NCI-H1092 (cell line): ENCODE data around the gene LSP1.
"Not testable (repeated sequence)": the region's sequence is repeated elsewhere in the genome, so short reads cannot be mapped to it uniquely, and the experiment has no call there.

ENCODE experiments used
- DNase-seq: peaks from one replicate; lab custom pipeline; 2025; lab: John Stamatoyannopoulos, UW

The LSP1 gene, protein sequence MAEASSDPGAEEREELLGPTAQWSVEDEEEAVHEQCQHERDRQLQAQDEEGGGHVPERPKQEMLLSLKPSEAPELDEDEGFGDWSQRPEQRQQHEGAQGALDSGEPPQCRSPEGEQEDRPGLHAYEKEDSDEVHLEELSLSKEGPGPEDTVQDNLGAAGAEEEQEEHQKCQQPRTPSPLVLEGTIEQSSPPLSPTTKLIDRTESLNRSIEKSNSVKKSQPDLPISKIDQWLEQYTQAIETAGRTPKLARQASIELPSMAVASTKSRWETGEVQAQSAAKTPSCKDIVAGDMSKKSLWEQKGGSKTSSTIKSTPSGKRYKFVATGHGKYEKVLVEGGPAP

DNA sequence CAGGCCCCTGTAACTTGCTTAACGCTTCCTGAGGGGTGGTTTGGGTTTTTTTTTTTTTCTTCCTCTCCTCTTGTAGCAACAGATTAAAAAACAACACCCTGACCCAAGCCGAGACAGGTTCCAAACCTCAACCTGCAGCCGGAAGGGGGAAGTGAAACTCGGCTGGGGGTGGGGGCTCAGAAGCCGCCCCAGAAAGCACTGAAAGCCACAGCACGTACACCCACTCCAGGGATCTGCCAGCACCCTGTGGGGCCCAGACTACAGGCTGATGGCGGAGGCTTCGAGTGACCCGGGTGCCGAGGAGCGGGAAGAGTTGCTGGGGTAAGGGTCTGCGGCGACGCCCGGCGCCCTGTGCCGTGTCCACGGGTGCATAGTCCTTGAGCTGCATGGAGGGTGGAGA, at the start of gene LSP1:
Gene LSP1 (plus strand): TSS at position 208 of the 400 bp plus-strand sequence. CDS start 61 bp downstream, at position 269.
- no peak for DNase-seq

DNA sequence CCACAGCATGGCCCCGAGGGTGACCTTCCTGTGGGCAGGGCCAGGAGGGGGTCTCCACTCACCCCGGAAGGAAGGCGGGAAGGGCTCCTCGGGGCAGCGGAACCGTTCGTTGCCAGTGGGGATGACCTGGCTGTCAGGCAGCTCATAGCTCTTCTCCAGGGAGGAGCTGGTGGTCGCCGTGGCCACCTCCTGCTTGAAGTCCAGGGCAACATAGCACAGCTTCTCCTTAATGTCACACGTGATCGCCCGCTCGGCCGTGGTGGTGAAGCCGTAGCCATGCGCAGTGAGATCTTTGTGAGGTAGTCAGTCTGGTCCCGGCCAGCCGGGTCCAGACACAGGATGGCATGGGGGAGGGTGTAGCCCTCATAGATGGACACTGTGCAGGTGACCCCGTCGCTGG, 49.6 kb upstream of the LSP1 start:
- DNase-seq = no peak

GRCh38 chr11:1803835-1804519, 48.9 kb upstream of the LSP1 start:
- not testable (repeated sequence) for DNase-seq

GRCh38 chr11:1805525-1805924, 47.4 kb upstream of the LSP1 start:
- no peak for DNase-seq

DNA sequence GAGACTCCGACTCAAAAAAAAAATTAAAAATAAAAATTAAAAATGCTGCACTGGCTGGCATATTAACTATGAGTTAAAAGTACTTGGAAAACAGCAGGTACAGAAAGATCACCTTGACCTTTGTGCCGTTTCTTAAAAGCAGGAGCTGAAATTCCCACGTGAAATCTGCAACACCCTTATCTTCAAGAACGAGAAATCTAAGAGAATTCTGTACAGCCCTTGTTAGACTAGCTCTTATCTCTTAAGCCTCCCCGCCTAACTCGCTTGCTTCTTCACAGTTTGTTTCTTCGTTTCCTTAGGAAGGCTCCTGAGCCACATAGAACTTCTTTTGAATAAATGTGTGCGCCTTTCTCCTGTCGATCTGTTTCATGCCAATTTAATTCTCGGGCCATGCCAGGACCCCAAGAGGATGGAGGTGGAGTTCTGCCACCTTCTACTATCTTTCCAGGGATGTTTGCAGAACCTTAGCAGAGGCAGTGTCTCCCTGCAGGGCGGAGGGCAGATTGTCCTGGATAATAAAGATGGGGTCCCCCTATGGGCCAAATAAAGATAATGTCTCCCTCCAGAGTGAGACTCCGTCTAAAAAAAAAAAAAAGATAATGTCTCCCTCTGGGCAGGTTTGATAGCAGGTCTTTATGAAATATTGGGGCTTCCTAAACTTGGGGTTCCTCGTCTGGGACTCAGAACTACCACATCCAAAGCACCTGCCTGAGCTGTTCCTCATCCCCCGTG, 45.5 kb upstream of the LSP1 start:
- DNase-seq = no peak

DNA sequence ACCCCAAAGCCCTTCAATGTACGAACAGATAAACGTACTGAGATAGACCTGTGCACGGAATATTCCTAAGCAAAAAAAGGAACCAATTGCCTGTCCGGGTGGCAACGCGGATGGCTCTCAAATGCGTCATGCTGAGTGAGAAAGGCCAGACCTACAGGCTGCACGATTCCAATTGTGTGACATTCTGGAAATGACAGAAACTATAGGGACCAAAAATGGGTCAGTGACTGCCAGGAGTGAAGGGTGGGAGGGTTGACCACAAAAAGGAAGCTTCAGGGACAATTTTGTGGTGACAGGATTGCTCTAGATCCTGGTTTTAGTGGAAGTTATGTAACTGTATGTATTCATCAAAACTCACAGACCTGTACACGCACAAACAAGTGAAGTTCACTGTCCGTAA, 42.1 kb upstream of the LSP1 start:
- DNase-seq = no peak

DNA sequence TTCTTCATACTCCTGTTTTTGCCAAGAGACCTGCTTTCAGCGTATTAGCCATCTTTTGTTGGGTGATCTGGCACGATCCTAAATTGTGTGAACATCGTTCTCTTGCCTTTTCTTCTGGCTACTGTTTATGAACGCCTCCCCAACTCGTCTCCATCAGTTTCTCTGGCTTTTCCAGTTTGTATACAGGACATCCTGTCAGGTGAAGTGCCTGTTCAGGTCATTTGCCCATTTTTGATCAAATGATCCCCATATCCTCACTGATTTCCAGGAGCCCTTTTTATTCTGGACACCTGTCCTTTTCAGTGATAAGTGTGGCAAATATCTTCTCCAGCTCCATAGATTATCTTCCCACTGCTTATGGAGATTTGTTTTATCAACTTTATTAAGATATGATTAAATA, 40.6 kb upstream of the LSP1 start:
- no peak for DNase-seq

- DNase-seq = no peak
Measured at GRCh38 chr11:1812801-1813200, 40.1 kb upstream of the LSP1 start.

GRCh38 chr11:1813356-1813755, 39.5 kb upstream of the LSP1 start:
- not testable (repeated sequence) for DNase-seq

DNA sequence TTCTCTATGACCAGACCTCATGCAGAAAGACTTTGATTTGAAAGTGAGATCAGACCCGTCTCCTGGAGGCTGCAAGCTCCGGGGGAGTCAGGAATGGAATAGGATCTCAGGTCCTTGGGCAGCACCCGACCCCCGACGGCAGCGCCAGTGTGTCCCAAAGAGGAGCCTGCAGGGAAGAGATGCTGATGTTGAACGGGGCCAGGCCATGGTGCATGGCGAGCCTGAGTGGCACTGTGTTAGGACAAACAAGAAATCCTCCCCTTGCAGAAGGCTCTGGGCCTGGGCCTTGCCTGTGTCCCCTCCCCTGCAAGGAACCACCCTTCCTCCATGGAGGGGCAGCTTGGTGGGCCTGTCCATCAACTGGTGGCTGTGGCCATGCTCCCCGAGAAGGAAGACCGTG, 38.2 kb upstream of the LSP1 start:
- no peak for DNase-seq

GRCh38 chr11:1815311-1815710, 37.6 kb upstream of the LSP1 start:
- DNase-seq = no peak

DNA sequence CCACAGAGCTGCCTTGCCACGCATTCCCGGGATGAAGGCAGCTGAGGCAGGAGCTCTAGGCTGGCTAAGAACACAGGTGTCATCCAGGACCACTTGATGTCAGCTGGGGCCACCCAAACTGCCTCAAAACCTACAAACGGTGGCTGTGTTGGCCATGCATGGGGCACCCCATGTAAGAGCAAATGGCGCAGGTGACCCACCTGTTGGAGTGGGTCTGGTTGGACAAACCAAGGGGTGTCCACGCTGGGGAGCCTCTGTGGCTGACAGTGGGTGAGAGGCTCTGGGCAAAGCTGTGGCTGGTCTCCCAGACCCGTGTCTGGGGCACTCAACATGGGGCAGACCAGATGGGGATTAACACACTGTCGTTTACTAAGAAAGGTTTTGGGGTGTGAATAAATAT, 37.1 kb upstream of the LSP1 start:
- DNase-seq = no peak

GRCh38 chr11:1817000-1817399, 35.9 kb upstream of the LSP1 start:
- DNase-seq = no peak

DNA sequence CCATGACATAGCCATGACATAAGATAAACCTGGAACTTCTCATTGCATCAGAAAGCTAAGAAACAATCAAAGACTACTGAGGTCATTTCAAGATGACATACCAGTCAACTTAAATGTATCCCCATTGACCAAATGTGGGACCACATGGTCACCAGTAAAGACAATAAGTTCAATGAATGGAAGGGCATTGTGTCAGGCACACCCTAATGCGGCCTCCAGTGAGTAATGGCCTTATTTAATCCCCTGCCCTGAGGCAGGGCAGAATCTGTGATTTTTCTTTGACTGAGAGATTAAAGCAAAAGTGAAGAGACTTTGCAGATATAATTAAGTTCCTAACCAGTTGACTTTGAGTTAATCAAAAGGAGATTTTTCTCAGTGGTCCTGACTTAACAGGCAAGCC, 35.4 kb upstream of the LSP1 start:
- DNase-seq = no peak

DNA sequence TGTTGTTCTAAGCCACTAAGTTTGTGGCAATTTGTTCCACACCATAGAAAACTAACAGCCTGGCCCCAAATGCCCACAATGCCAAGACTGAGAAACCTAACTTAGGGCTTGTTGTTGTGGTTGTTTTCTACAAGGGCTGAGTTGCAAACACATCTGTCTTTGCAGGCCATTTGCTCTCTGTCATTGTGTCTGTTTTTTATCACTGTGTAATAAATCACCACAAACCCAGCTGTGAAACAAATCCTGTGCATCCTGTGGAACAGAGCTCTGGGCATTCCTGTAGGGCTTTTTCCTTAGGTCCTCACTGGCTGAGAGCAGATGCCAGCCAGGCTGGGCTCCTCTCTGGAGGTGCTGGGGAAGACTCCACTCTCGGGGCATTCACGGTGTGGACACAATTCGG, 33.8 kb upstream of the LSP1 start:
- DNase-seq = no peak

- DNase-seq = no peak
Measured at GRCh38 chr11:1820463-1821325, 32.2 kb upstream of the LSP1 start.

DNA sequence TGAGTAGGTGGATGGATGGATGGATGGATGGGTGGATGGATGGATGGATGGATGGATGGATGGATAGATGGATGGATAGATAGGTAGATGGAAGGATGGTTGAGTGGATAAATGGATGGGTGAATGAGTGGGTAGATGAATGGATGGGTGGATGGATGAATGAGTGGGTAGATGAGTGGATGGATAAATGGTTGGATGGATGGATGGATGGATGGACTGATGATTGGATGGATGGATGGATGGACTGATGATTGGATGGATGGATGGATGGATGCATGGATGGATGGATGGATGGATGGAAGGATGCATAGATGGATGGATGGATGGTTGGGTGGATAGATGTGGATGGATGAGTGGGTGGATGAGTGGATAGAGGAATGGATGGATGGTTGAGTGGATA, 31.3 kb upstream of the LSP1 start:
- DNase-seq = no peak

- DNase-seq = no peak
Measured at GRCh38 chr11:1822648-1823375, 30.1 kb upstream of the LSP1 start.

DNA sequence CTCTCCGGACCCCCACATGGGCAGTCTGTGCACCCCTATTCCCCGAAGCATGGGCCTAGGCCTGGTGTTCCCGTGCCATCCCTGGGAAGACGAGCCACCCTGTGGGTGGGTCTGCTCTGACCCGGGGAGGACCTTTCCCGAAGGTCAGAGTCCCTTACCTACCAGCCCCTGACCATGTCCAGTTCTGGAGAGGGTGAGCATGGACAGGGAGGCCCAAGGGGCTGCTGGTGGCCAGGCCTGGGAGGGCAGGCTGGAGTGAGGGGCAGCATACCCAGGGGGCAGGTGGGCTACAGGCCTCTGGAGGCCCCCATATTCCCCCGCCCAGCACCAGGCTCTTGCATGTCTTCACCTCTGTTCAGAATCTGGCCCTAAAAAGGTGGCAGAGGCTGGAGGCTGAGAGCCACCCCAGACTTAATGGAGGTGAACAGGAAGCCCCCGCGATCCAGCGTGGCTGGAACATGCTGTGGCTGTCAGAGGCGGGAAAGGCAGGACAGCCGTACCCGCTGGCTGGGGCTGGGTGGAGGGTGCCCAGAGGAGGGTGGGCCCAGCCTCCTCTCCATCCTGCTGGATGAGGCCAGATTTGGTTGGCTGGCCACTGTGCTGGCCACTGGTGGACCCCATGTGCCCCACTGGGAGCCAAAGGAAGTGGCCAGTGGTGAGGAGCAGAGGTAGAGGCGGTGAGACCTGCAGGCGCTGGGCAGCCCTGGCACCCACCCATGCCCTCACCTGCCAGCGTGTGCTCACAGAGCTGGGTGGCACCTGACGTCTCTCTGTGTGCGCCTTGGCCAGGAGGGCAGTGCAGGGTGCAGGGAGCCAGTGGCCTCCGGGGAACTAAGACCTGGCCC, 29.3 kb upstream of the LSP1 start:
- DNase-seq = no peak

GRCh38 chr11:1824221-1825038, 28.5 kb upstream of the LSP1 start:
- no peak for DNase-seq
